Hepatocyte (in vitro differentiated cells): ENCODE results near the gene MX1.

Experiments
- CTCF ChIP-seq: fragments of 200-600 bp; sonication (generic); IDR thresholded peaks from 2 replicates; pipeline ENCODE4 v1.5.1; 2016; ENCODE audit warnings: antibody characterized with exemption, mild to moderate bottlenecking; ENCODE audit not compliant: poor library complexity
- EZH2phosphoT487 ChIP-seq: fragments of 200-600 bp; sonication (generic); IDR thresholded peaks from one replicate; pipeline ENCODE4 v1.6.1; 2018; ENCODE audit warnings: antibody characterized with exemption, mild to moderate bottlenecking, low read depth, moderate library complexity; ENCODE audit not compliant: unreplicated experiment, severe bottlenecking

DNA sequence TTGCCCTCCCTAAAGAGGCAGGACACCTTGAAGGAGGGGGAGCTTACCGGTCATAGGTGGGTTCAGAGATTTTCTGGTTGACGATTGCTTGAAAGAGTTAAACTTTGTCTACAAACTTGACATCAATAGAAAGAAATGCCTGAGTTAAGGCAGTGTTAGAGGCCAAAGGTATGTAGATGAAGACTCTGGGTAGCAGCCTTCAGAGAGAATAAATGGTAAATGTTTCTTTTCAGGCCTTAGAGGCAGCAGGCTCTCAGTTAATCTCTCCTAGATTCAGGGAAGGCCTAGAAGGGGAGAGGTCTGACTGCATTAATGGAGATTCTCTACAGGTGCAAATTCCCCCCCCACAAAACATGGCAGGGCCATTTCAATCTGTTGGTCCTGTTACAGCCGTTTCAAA lies 27.7 kb downstream of the MX1 start:
- TF ChIP-seq CTCF (no peak), EZH2phosphoT487 (no peak)
